HepG2 (cell line): ENCODE data around the gene RASIP1. TPM values are rescaled to one million over a fixed set of nuclear protein-coding genes. Genes with fewer than 3 reads are reported as not detected.

Source experiments
- HNF1B ChIP-seq: sonication (generic); formaldehyde crosslinking; IDR thresholded peaks from 2 replicates; pipeline ENCODE4 v1.5.1; 2020; ENCODE audit warnings: mild to moderate bottlenecking, moderate library complexity, missing genetic modification reagents
- HNF4A ChIP-seq: sonication (generic); formaldehyde crosslinking; IDR thresholded peaks from 2 replicates; pipeline ENCODE4 v1.4.0; 2020; ENCODE audit warnings: missing genetic modification reagents
- JUND ChIP-seq: sonication (generic); formaldehyde crosslinking; IDR thresholded peaks from 2 replicates; pipeline ENCODE4 v1.8.0; 2022; ENCODE audit warnings: mild to moderate bottlenecking, missing genetic modification reagents
- NR2F1 ChIP-seq, 2 experiments: fragments of 450-650 bp in 1 of 2; formaldehyde crosslinking in 1 of 2; IDR thresholded peaks; 2 replicates each; pipeline versions ENCODE4 v1.5.0 to v1.6.1; 2016 to 2020; ENCODE audit warnings: mild to moderate bottlenecking in 1 of 2, missing compliant biosample characterization in 1 of 2, missing genetic modification reagents in 1 of 2, moderate library complexity in 1 of 2
- PLSCR1 ChIP-seq: sonication (generic); formaldehyde crosslinking; IDR thresholded peaks from 2 replicates; pipeline ENCODE4 v1.5.0; 2020; ENCODE audit warnings: missing genetic modification reagents, mild to moderate bottlenecking, borderline replicate concordance
- ZBTB33 ChIP-seq: sonication (generic); formaldehyde crosslinking; IDR thresholded peaks from 2 replicates; pipeline ENCODE4 v1.4.0; 2020; ENCODE audit warnings: missing genetic modification reagents
- ZBTB40 ChIP-seq, 2 experiments: fragments of 450-650 bp in 1 of 2; sonication (generic) in 1 of 2; formaldehyde crosslinking in 1 of 2; IDR thresholded peaks; 2 replicates each; pipeline versions ENCODE4 v1.6.1 to v1.8.0; 2016 to 2022; ENCODE audit warnings: antibody characterized with exemption in 1 of 2, mild to moderate bottlenecking in 1 of 2, missing genetic modification reagents in 1 of 2
- ZBTB46 ChIP-seq: sonication (generic); formaldehyde crosslinking; IDR thresholded peaks from 2 replicates; pipeline ENCODE4 v1.4.0; 2020; ENCODE audit warnings: mild to moderate bottlenecking, missing genetic modification reagents, borderline replicate concordance
- ZNF513 ChIP-seq: sonication (generic); formaldehyde crosslinking; conservative IDR thresholded peaks from 2 replicates; pipeline ENCODE4 v1.5.0; 2020; ENCODE audit warnings: missing genetic modification reagents
- polyA plus RNA-seq, 8 experiments: library from polyadenylated mRNA; depleted of rRNA in 3 of 8; stranded (reverse) in 7 of 8; unstranded in 1 of 8; fragments of >200 nt; fragmentation: Illumina TruSeq in 4 of 8; extraction: Trizol in 4 of 8; gene quantifications; 2 replicates each; pipeline versions ENCODE4 v1.2.1 to v1.2.3, GENCODE V29; 2011 to 2016; ENCODE audit warnings: low read depth in 4 of 8, missing spikeins in 1 of 8, mixed read lengths in 1 of 8; ENCODE audit not compliant: insufficient read depth in 1 of 8
- total RNA-seq, 5 experiments: library from RNA; depleted of rRNA; stranded (reverse); fragments of >200 nt; fragmentation: Illumina TruSeq; extraction: Trizol; gene quantifications; 2 replicates each; pipeline ENCODE4 v1.2.3, GENCODE V29; 2016; ENCODE audit warnings: low read depth in 1 of 5

The RASIP1 gene
- total and polyA plus RNA-seq, 2 of the 13 experiments (the other 11 are each of a cell fraction or from before 2014, with no cell fraction given), result 0.44 to 0.58 TPM

- no peak for TF ChIP-seq PLSCR1 (CRISPR knock-in tag)
- peak; percentile 66; the same call in 1 of the 2 replicates for TF ChIP-seq HNF4A (CRISPR knock-in tag)
- TF ChIP-seq NR2F1 (CRISPR knock-in tag; IDR thresholded peaks at IDR 0.05), result no peak
- no peak for TF ChIP-seq ZBTB33 (CRISPR knock-in tag)
- TF ChIP-seq ZBTB46 (CRISPR knock-in tag), result no peak
- TF ChIP-seq HNF1B (CRISPR knock-in tag), result no peak
- TF ChIP-seq JUND, result no peak
- no peak for TF ChIP-seq ZBTB40 (IDR thresholded peaks at IDR 0.05)
- TF ChIP-seq ZBTB40 (CRISPR knock-in tag; IDR thresholded peaks at IDR 0.05), result no peak
- no peak for TF ChIP-seq ZNF513 (CRISPR knock-in tag)
Observed at GRCh38 chr19:48695743-48696352, 44.6 kb downstream of the RASIP1 start, which contains the start of gene FUT2 (continued).
